OCI-LY1 (cell line): ENCODE data around the gene KRTAP20-2.

ENCODE experiments used
- H2AFZ ChIP-seq: fragments of 200-600 bp; sonication (generic), shearing (Covaris generic); 2 replicates; pipeline ENCODE4 v1.6.0; 2014; ENCODE audit warnings: antibody characterized with exemption, mild to moderate bottlenecking, low read length
- H3F3A ChIP-seq: fragments of 200-600 bp; sonication (generic), shearing (Covaris generic); 2 replicates; pipeline ENCODE4 v1.6.0; 2014; ENCODE audit warnings: mild to moderate bottlenecking, antibody characterized with exemption, low read length, moderate library complexity; ENCODE audit not compliant: insufficient read depth
- H3K27ac ChIP-seq: fragments of 200-600 bp; sonication (generic); 2 replicates; pipeline ENCODE4 v1.5.1; 2014; ENCODE audit warnings: low read length, mixed run types, mild to moderate bottlenecking, low read depth; ENCODE audit not compliant: poor library complexity, severe bottlenecking
- H3K27me3 ChIP-seq: fragments of 200-600 bp; sonication (generic); 2 replicates; pipeline ENCODE4 v1.6.0; 2014; ENCODE audit warnings: antibody characterized with exemption, mild to moderate bottlenecking, low read length, moderate library complexity; ENCODE audit not compliant: insufficient read depth
- H3K36me3 ChIP-seq: fragments of 200-600 bp; sonication (generic); 2 replicates; pipeline ENCODE4 v1.6.1; 2014; ENCODE audit warnings: mild to moderate bottlenecking, antibody characterized with exemption, low read length, moderate library complexity, mixed read lengths; ENCODE audit not compliant: insufficient read depth
- H3K4me1 ChIP-seq: fragments of 200-600 bp; sonication (generic); 2 replicates; pipeline ENCODE4 v1.5.1; 2014; ENCODE audit warnings: mild to moderate bottlenecking, low read length, moderate library complexity; ENCODE audit not compliant: insufficient read depth, severe bottlenecking
- H3K4me2 ChIP-seq: fragments of 200-600 bp; sonication (generic), shearing (Covaris generic); 2 replicates; pipeline ENCODE4 v1.6.1; 2014; ENCODE audit warnings: low read length
- H3K4me3 ChIP-seq: fragments of 200-600 bp; sonication (generic); 2 replicates; pipeline ENCODE4 v1.5.1; 2014; ENCODE audit warnings: low read length, low read depth, mild to moderate bottlenecking, mixed read lengths; ENCODE audit not compliant: poor library complexity, severe bottlenecking
- H3K79me2 ChIP-seq: fragments of 200-600 bp; shearing (Covaris generic); 2 replicates; pipeline ENCODE4 v1.6.1; 2016; ENCODE audit warnings: mixed run types, low read length, mixed read lengths; ENCODE audit not compliant: insufficient read depth
- H3K9ac ChIP-seq: fragments of 200-600 bp; sonication (generic), shearing (Covaris generic); 2 replicates; pipeline ENCODE4 v1.6.1; 2014; ENCODE audit warnings: mild to moderate bottlenecking, low read length, mixed read lengths
- H3K9me2 ChIP-seq: fragments of 200-600 bp; sonication (generic), shearing (Covaris generic); 2 replicates; pipeline ENCODE4 v1.6.1; 2014; ENCODE audit warnings: low read depth, mild to moderate bottlenecking, low read length, mixed read lengths
- H3K9me3 ChIP-seq: fragments of 200-600 bp; shearing (Covaris generic); 2 replicates; pipeline ENCODE4 v1.6.1; 2014; ENCODE audit warnings: low read length, mixed read lengths
- H4K20me1 ChIP-seq: fragments of 200-600 bp; sonication (generic), shearing (Covaris generic); 2 replicates; pipeline ENCODE4 v1.6.0; 2016; ENCODE audit warnings: mild to moderate bottlenecking, low read length; ENCODE audit not compliant: insufficient read depth
- CTCF ChIP-seq: fragments of 200-600 bp; sonication (generic), shearing (Covaris generic); IDR thresholded peaks from 2 replicates; pipeline ENCODE4 v1.5.1; 2017; ENCODE audit warnings: mild to moderate bottlenecking, antibody characterized with exemption, low read length, moderate library complexity, mixed read lengths
- EZH2 ChIP-seq: fragments of 200-600 bp; sonication (generic), shearing (Covaris generic); IDR thresholded peaks from 2 replicates; pipeline ENCODE4 v1.8.0; 2017; ENCODE audit warnings: borderline replicate concordance, mixed run types, mild to moderate bottlenecking, antibody characterized with exemption, low read length, moderate library complexity, mixed read lengths

KRTAP20-2 gene

GRCh38 chr21:30634906-30635305, at the start of gene KRTAP20-2:
Gene KRTAP20-2 (plus strand): TSS chr21:30635206. CDS start chr21:30635264, 58 bp downstream.
- Histone ChIP-seq H3F3A (no peaks in the 10 kb centered on the region), H3K4me1 (no peaks in the 10 kb centered on the region), H3K36me3 (no peaks in the 10 kb centered on the region), H3K9me2 (no peaks in the 10 kb centered on the region), H3K9me3 (no peaks in the 10 kb centered on the region), H3K27me3 (no peaks in the 10 kb centered on the region), H3K9ac (no peak within 1 kb of the TSS), H3K79me2 (no peaks in the 10 kb centered on the region), H4K20me1 (no peaks in the 10 kb centered on the region), H3K4me2 (no peak within 1 kb of the TSS), H2AFZ (no peak within 1 kb of the TSS), H3K27ac (no peak within 1 kb of the TSS), H3K4me3 (no peak within 1 kb of the TSS)
- TF ChIP-seq EZH2 = no peak
- TF ChIP-seq CTCF = no peak

GRCh38 chr21:30590297-30590696, 44.7 kb upstream of the KRTAP20-2 start, which contains the start of gene KRTAP22-2:
Gene KRTAP22-2 (minus strand): TSS chr21:30590397.
- H4K20me1 ChIP-seq = no peaks in the 10 kb centered on the region
- no peaks in the 10 kb centered on the region for H3F3A ChIP-seq
- H3K9ac ChIP-seq = no peak within 1 kb of the TSS
- H3K4me2 ChIP-seq = no peak within 1 kb of the TSS
- no peaks in the 10 kb centered on the region for H3K9me3 ChIP-seq
- H2AFZ ChIP-seq = no peak within 1 kb of the TSS
- H3K4me3 ChIP-seq = no peak within 1 kb of the TSS
- H3K79me2 ChIP-seq = no peaks in the 10 kb centered on the region
- no peak within 1 kb of the TSS for H3K27ac ChIP-seq
- H3K36me3 ChIP-seq = no peaks in the 10 kb centered on the region
- TF ChIP-seq EZH2 = no peak
- TF ChIP-seq CTCF = no peak
- no peaks in the 10 kb centered on the region for H3K4me1 ChIP-seq
- H3K9me2 ChIP-seq = no peaks in the 10 kb centered on the region
- H3K27me3 ChIP-seq = no peaks in the 10 kb centered on the region

GRCh38 chr21:30592140-30592539, 42.9 kb upstream of the KRTAP20-2 start, which contains the start of gene KRTAP6-3:
Gene KRTAP6-3 (plus strand): TSS chr21:30592440. CDS start chr21:30592446, 6 bp downstream.
- no peaks in the 10 kb centered on the region for H3K36me3 ChIP-seq
- no peaks in the 10 kb centered on the region for H3K9me3 ChIP-seq
- H4K20me1 ChIP-seq = no peaks in the 10 kb centered on the region
- H3K27ac ChIP-seq = no peak within 1 kb of the TSS
- H3K79me2 ChIP-seq = no peaks in the 10 kb centered on the region
- no peak within 1 kb of the TSS for H3K9ac ChIP-seq
- H3K9me2 ChIP-seq = no peaks in the 10 kb centered on the region
- H3K4me3 ChIP-seq = no peak within 1 kb of the TSS
- TF ChIP-seq CTCF = no peak
- TF ChIP-seq EZH2 = no peak
- no peaks in the 10 kb centered on the region for H3F3A ChIP-seq
- H3K4me2 ChIP-seq = no peak within 1 kb of the TSS
- no peak within 1 kb of the TSS for H2AFZ ChIP-seq
- H3K27me3 ChIP-seq = no peaks in the 10 kb centered on the region
- no peaks in the 10 kb centered on the region for H3K4me1 ChIP-seq
